Measurements from ENCODE around the gene BRICD5. TPM values are rescaled to one million over a fixed set of nuclear protein-coding genes. Genes with fewer than 3 reads are reported as not detected.

BRICD5 gene
- total RNA-seq, 1 donor from 2014 or later, result 0.36 TPM

DNA sequence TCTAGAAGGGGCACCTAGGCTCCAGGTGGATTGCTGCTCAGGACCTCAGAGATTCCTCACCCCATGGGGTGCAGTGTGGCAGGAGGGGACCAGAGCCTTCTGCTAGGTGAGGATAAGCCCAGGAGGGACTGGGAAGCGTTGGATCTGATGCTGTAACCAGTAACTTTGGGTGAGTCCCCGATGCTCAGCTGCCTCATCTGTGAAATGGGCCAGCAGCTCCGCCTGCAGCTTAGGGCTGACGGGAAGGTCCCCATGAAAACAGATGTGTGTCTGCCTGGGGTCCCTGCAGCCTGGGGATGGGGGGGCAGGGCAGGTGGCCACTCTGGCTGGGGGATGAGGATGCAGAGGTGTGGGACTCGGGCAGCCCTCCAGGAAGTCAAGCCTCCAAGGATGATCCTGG, 11.6 kb downstream of the BRICD5 start:
- ATAC-seq, result no peak

DNA sequence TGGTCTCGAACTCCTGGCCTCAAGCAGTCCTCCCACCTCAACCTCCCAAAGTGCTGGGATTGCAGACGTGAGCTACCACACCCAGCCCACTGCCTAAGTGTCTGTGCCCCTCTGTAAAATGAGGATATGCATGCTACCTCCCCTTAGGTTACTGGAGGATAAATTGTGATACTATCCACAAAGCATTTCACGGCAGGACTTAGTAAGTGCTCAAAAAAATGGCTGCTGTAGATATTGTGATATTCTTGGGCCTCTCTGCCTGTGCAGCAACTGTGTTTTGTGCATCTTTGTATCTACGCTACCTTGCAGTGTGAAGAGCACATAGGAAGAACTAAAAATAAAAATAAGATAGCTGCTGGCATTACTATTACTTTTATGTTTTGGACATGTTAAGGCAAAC, 12.4 kb downstream of the BRICD5 start:
- no peak for ATAC-seq

DNA sequence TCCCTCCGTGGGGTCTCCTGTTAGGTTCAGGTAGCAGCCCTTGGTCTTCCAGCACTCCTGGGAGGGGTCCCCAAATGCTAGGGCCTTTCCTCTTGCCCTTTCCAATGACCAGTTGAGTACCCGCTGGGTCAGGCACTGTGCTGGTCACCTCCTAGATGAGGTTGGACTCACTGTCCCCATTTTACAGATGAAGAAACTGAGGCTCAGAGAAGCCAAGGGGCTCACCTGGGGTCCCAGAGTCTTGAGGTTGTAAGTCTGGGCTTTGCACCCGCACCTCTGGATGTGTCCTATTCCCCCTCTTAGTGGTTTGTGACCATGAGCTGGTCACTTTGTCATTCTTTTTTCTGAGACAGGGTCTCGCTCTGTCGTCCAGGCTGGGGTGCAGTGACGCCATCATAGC, 12.9 kb downstream of the BRICD5 start:
- ATAC-seq, result no peak

GRCh38 chr16:2196981-2197511, 13.6 kb downstream of the BRICD5 start:
- no peak for ATAC-seq

DNA sequence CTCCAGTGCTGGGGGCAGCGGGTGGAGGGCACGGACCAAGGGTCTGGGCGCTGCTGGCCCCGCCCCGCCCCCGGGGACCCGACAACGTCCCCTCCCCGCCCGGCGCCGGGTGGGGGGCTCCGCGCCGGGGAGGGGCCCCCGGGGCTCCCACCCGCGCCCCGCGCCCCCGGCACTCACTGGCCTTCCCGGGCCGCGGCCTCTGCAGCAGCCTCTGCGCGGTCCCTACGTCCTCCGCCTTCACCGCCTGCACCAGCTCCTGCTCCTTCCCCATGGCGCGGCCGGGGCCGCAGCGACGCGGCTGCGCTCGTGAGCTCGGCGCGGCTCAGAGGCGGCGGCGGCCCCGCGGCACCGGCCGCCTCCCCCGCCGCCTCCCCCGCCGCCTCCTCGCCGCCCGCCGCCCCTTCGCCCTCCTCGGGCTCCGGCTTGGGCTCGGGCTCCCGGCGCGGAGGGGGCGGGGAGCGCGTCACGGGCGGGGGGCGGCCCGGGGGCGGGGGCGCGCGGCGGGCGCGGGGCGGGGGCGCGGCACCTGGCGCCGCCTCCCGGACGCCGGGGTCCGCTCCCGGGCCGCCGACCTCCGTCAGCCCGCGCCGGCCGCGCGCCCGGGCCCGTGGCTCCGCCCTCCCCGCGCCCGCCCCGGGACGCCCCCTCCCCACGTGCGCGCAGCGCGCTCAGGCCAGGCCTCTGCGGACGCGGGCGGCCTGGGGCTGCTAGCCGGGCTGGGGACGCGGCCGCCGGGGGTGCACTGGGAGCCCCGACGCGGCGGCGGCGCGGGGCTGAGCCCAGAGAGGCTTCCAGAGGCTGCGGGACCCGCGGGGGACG, 14.3 kb downstream of the BRICD5 start, which contains the start of gene CASKIN1:
Gene CASKIN1 (minus strand): TSS at position 444 of the 819 bp plus-strand sequence. CDS start 173 bp downstream, at position 271.
- no peak for ATAC-seq

DNA sequence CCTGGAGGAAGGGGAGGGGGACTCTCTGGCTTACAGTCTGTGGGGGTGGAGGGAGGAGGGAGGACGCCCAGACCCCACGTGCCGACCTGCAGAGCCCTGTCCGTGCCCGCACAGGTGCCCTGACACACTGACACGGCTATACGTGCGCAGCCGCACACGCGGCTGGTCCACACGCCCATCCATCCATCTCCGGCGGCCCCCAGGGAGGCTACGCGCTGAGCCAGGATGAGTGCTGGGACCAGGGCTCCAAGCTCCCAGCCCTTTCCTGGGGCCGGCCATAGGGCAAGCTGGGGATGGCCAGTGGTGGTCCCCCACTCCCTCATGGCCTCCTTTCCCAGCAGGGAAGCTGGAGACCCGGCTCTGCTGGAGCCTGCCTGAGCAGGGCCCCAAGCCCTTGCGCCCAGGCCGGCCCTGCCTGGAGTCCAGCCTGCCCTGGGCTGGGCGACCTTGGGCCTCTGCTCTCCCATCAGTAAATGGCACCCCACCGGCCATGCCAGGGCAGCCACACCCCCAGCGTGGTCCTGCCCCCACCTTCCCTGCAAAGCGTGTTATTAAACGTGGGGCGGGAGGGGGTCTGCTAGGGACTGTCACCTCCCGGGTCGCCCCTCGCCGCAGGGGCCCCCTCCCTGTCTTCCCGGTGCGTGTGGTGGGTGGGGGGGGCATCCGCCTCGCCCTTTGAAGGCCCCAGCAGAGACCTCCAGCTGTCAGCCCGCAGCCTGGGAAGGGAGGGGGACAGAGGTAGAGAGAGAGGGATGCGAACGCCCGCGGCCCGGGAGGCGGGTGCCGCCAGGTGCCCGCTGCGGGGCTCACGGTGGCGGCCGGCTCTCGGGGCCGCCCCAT, 15.1 kb downstream of the BRICD5 start:
- ATAC-seq, result peak; percentile 19

DNA sequence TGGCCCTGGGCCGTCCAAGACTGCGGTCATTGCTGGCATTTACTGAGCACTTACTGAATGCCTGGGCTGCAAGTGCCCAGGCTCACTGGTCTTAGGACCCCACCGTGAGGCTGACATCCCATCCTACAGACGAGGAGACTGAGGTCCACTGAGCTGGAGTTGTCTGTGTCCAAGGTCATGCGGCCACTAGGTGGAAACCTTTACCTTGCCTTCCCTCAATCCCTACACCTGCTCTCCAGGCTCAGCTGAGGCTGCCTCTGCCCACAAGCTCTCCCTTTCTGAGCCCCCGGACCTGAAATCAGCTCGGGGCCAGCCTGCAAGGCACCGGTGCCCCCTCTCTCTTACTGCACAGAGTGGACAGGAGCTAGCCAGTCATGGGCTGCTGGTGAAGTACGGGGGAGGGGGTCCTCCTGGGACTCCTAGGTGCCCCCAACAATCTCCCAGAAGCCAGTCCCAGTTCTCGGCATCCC, 15.8 kb downstream of the BRICD5 start:
- peak; percentile 65 for ATAC-seq

DNA sequence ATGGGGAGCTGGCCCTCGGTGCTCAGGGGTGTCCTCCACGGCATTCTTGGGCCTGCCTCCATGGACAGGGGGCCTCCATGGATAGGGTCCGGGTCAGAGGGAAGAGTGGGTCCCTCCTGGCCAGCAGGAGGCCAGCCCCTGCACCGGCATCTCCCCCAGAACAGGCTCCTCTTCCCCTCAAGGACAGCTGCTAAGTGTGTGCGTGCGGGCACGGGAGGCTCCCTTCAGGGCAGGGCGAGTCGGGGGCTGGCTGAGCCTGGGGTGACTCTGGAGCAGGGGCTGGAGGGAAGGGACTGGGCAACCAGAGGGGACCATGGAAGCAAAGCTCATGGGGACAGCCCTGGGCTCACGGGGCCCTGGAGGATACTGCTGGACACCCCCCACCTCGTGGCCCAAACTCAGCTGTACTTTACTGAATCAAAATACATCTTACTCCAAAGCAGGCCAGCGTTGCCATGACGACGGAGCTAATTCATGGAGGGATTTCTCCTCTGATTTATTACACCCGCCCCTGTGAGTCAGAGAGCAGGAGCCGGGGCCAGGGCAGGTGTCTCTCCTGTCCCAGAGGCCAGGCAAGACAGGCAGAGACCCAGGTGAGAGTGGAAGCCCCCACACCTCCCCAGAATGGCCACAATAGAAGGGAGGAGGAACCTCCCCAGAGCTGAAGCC, 16.4 kb downstream of the BRICD5 start:
- peak; percentile 7 for ATAC-seq

DNA sequence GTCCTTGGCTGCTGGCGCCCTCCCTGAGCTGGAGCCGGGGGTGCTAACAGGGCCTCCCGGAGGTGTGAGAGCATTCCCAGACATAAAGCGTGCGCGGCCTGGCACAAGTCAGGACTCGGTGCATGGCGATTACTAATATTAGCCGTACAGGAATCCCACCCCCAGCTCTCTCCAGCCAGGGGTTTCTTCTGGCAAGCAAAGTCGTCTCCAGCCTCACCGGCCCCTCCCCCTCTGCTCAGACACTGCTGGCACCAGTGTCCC, 19.3 kb downstream of the BRICD5 start:
- ATAC-seq, result no peak

DNA sequence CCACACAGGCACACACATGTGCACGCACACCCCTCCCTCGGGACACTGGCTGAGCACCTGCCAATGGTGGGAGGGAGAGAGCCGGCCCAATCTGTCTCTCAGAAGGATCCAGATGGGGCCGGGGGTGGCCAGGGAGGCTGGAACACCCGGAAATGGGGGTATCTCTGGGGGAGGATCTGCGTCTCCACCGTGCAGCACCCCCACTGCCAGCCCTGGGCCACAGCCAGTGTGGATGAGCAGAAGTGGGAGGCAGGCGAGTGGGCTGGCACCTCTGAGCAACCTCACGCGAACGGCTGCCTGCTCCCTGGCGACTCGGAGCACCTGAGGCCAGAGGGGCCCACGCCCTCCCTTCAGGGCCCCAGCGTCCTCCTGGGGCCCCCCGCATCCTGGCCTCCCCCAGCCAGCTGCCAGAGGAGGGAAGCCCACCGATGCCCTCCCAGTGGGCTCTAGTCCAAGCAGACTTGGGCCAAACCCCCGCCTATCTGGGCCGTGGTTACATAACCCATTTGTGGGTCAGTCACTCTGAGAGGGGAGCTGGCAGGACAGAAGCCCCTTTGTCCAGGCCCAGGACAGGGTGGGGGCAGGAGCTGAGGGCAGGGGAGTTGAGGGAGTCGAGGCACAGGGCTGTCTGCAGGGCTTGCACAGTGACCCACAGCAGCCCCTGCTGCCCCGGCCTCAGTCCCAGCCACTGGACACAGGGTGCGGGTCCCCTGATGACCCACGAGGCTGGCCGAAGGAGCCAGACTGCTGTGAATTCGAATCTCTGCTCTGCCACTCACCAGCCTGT, 19.8 kb downstream of the BRICD5 start:
- no peak for ATAC-seq

DNA sequence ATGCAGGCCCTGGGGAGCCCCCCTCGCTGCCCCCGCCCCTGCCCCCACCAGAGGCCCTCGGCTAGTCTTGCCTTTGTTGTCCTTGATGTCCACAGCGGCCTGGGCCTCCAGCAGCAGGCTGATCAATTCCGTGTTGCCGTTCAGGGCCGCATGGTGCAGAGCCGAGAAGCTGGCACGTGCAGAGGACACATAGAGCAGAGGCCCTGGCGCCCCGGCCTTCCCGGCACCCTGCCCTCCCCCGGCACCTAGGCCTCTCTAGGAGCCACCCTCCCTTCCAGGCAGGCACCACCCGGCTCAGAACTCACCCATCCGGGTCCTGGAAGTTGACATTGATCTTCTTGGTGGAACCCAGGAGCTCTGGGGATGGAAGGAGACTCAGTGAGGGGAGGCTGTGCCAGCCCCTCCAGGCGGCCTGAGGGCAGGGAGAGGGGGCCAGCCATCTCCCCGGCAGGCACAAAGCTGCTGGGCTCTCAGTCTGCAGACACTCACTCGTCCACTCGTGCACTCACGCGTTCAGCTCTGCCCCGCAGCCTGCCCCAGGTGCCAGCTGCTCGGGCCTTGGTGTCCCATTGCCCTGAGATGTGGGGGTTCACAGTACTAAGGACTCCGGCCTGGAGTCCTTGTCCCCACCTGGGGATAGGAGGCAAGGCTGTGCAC, 20.5 kb downstream of the BRICD5 start:
- no peak for ATAC-seq

DNA sequence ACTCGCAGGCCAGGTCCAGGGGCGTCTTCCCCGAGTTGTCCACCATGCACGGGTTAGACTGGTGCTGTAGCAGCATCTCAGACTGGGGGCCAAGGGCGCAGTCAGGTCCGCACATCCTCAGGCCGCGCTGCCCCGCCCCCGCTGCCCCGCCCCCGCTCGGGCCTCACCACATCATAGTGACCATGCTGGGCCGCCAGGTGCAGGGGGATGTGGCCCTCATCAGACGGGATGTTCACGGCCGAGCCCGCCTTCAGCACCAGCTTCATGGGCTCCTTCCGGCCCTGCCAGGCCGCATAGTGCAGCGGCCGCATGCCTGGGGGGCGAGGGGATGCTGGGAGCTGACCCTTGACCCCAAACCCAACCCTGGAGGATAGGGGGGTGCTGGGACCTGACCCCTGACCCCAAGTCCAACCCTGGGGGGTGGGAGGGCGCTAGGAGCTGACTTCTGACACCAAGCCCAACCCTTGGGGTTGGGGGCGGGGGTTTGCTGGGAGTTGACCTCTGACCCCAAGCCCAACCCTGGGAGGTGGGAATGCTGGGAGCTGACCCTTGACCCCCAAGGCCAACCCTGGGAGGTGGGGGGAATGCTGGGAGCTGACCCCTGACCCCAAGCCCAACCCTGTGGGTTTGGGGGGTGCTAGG, 21.3 kb downstream of the BRICD5 start:
- no peak for ATAC-seq

GRCh38 chr16:2188395-2188794, 22.3 kb downstream of the BRICD5 start:
- ATAC-seq, result no peak

- ATAC-seq, result no peak
Measured at GRCh38 chr16:2187212-2187611, 23.5 kb downstream of the BRICD5 start.

- no peak for ATAC-seq
Measured at GRCh38 chr16:2186505-2186904, 24.2 kb downstream of the BRICD5 start.

DNA sequence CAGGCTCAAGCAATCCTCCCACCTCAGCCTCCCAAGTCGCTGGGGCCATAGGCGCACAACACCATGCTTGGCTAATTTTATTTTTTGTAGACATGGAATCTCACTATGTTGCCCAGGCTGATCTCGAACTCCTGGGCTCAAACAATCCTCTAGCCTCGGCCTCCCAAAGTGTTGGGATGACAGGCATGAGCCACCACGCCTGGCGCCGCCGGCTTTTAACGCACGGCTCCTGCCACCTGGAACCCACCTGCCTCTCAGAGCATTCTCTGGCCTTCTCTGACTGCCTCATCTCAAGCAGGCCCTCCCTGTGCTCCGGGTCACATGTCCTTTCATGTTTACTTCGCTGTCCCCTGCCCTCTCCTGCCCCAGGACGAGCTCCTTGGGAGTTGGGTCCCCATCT, 24.6 kb downstream of the BRICD5 start:
- no peak for ATAC-seq

- no peak for ATAC-seq
Measured at GRCh38 chr16:2184962-2185361, 25.7 kb downstream of the BRICD5 start.

DNA sequence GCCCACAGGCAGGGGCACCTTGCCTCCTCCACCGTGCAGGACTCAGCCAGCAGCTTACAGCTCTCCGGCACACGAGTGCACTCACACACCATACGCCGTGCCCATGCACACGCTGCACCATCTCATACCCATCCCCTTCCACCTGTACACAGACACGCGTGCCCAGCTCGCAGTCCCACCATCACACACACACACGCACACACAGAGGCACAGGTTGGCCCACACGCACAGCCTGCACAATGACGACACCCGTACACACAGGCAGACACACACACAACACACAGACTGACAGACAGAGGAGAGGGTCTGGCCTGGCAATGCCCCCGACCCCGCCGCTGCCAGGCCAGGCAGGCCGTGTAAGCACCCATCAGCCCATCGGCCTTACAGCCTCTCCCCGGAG, 26.3 kb downstream of the BRICD5 start:
- ATAC-seq, result no peak

GRCh38 chr16:2183671-2184070, 27.0 kb downstream of the BRICD5 start:
- ATAC-seq, result no peak

DNA sequence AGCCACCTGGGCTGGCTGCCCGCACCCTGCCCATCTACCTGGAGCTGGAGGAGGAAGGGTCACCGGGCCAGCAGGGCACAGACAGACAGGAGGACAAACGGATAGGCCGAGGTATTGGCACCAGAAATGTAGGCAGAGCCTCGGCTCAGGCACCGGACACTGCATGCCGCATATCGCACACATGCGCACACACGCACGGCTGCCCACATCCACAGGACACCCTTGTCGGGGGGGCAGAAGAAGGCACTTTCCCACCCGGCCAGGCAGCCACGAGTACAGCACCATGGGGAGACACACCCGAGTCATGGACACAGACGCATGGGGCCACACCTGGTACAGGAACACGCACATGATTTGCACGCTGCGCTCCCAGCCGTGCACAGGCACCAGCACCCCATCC, 28.7 kb downstream of the BRICD5 start:
- ATAC-seq, result no peak
